GM15510 (cell line): Measurements from ENCODE around the gene UVRAG.

Experiments
- POLR2A ChIP-seq: IDR thresholded peaks from 3 replicates; pipeline ENCODE4 v1.6.1; 2011; ENCODE audit warnings: borderline replicate concordance; ENCODE audit not compliant: insufficient read length; ENCODE audit errors: extremely low read depth

UVRAG gene

DNA sequence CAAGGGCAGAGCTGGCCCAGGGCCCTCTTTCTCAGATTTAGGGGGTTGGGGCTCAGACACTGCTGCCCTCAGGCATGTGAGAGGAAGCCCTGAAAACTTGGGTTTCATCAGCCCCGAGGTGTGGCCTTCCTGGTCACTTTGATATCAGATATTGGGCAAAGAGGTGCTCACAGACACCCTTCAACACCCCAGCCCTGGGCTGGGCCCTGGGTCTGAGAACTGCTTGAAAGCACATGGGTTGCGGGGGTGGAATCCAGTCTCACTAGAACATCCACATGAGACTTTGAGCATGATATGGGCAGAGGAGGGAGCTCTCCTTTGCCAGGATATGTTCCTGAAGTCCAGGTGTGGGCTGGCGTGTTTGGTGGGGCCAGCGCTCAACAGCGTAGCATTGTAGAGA lies 36.0 kb upstream of the UVRAG start:
- no peak for TF ChIP-seq POLR2A

DNA sequence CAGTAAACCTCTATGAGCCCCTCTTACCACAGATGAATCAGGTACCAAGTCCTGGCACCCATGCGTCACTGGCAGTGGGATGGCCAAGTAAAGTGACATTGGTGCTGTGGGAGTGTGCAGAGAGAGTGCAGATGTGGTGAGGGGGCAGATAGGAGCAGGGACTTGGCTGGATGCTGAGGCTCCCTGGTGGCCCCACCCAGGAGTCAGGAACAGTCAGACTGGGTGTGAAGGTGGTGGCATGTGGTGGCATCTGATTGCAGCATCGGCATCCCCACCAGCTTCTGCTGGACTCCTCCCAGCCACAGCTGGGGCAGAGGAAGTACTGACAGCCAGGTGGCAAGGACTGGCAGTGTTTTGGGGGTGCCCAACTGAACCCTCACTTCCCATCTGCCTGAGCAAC lies 35.0 kb upstream of the UVRAG start:
- TF ChIP-seq POLR2A, result no peak

DNA sequence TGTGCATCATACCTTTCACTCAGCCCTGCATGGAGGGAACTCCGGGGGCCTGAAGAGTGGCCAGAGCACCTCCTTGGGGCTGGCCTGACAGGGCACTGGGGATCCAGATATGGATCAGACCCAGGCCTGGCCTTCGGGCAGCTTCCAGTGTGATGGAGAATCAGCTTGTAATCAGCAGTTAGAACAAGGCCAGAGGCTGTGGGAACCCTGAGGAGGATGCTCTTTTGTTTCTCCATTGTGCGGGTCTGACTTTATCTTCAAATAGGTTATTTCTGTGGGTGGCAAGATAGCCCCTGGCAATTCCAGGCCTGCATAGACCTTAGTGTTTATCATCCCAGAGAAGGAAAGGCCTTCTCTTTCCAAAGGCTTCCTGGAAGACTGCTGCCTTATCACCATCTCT lies 34.1 kb upstream of the UVRAG start:
- no peak for TF ChIP-seq POLR2A

DNA sequence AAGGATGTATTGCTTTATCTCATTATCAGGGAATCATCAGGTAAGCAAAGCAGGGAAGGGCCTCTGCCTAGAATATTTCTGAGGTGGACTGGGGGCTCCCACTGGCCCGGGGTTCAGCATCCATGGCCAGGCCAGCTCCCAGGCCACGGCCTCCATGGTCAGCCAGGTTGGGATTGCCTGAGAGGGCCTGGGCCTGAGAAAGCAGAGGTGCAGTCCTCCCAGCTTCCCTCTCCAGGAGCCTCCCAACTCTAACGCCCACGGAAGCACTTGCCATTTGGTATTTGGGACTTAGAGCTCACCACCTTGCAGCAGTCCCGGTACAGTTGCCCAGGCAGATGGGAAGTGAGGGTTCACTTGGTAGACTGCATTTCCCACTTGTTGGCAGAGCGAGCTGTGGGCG lies 33.7 kb upstream of the UVRAG start:
- no peak for TF ChIP-seq POLR2A

DNA sequence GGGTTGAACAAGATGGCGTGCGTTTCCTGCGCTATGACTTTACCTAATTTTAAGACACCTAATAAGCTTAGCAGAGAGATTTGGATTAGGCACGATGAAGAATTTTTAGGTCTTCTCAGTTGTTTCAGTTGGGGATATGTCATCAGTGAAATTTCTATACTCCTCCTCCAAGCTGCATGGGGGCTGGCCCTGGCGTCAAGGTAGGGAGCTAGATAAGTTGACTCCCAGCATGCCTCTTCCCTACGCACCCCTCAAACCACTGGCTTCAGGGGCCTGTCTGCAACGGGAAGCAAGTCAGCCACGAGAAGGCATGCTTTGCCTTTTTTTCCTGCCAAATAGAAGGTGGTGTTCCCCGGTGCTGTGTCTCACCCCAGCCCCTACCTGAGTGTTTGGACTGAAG lies 33.2 kb upstream of the UVRAG start:
- TF ChIP-seq POLR2A, result no peak

DNA sequence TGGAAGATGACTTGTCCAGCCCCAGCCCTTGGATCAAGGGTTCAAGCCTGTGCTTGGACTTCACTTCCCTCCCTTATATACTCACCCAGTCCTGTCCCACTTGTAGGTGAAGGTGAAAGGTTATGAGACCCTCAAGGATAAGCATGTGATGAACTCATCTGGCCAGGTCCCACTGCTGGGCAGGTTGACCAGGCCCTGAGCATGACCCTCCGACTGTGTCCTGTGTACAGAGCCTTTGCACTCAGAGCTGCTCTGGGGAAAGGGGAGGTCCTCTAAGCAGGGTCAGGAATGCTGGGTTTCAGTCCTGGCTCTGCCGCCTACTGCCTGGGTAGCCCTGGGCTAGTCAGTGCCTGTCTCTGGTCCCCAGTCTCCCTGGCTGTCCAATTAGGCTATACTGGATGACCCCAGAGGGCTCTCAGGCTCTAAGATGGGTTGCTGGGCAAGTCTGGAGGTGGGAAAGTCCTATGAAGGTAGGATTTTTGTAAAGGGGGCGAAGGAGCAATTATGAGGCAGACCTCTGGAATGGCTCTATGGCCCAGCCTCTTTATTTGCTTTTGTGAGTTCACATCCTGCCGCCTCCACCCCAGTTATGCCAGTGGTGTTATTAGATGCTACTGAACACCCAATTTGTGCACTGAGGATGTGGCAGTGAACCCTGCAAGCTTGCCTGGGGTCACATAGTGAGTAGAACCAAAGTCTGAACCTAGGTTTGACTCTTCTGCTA lies 32.3 kb upstream of the UVRAG start:
- no peak for TF ChIP-seq POLR2A

DNA sequence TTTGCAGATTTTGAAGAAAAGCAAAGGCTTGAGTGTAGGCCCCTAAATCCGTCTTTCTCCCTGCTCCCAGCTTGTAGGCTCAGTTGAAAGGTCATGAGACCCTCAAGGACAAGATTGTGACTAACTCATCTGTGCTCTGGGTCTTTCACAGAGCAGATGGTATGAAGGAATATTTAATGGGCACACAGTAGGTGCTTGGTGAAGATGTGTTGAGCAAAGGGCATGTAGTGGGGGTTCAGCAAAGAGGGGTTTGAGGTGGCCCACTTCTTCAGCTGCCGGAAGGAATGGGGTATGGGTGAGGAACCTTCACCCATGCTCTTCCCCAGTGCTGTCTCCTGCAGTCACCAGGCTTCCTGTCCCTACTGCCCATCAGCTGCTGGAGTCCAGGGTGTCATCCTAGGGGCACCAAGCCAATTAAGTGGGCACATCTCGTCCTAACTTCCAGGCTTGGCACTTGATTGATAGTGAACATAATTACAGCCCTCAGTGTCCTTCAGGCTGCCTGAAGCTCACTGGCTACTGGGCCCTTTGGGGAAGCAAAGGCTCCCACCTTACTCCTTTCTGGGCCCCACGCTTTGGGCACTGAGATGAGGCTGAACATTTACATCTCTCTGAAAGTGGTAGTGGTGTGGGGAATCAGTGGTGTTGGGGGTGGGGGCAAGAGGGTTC lies 31.5 kb upstream of the UVRAG start:
- no peak for TF ChIP-seq POLR2A

DNA sequence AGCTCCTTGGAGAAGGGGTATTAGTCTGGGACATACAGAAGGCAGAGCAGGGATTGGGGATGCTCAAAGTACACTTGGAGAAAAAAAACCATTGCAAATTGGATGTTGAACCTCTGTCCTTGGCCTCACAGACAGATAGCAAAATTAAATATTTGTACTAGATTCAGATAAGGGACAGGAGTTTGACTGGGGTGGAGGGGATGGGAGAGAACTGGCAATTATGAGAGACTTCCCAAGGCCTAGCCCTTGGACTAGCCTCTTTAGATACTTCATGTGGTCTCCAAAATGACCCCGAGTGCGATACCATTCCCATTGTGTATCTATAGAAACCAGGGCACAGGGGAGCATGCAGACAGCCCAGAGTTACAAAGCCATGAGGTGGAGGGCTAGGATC lies 30.9 kb upstream of the UVRAG start:
- no peak for TF ChIP-seq POLR2A

DNA sequence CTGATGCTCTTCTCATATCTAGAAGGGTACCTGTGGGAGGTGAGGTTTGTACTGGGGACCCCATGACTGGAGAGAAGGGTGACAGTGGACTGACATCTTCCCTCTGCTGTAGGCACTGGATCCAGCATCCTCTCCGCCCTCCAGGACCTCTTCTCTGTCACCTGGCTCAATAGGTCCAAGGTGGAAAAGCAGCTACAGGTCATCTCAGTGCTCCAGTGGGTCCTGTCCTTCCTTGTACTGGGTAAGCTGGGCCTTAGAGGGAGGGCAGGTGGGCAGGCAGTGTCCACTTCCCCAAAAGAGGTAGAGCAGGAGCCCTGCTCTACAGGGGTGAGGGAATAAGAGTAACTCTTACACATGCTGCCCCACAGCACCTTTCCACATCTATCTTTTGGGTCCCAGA lies 30.5 kb upstream of the UVRAG start:
- TF ChIP-seq POLR2A, result no peak

DNA sequence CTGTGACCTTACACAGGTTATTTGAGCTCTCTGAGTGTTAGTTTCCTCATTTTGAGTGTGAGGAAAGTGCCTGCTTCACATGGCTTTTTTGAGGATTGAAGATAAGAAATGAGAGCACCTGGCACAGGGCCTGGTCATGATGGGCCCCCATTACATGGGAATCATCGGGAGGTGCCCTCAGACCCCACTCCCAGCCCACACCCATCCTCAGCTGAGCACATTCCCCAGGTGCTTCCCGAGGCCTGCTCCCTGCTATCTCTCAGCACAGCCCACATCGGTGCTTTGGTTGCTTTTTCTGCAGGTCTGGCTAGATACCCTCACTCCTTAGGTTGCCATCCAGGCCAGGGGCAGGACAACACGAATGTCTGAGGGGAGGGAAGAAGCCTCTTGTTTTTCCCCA lies 29.8 kb upstream of the UVRAG start:
- TF ChIP-seq POLR2A, result no peak

DNA sequence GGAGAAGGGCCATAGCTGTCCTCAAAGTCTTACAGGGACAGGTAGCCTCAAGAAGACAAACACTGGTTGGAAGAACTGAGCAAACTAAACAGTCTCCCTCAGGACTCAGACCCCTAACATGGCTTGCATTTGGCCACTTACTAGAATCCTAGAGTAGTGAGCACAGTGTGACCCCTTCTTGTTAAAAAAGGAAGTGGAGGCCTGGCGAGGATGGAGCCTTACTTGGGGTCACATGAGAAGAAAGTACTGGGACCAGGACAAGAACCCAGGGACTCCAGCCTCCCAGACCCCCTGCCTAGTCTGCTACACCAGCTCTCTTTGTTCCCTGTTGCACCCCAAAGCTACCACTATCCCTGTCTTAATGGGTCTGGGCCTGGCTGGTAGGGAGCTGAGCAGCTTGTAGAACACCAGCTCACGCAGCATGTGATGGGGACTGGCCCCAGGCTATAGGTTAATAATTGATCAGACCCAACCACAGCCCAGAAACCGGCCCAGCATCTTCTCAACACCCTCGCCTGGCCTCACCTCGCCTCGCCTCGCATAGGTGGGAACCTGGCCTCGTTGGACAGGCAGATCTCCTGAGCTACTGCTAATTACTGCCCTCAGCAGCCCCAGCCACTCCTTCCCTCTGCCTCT lies 28.8 kb upstream of the UVRAG start:
- TF ChIP-seq POLR2A, result no peak

DNA sequence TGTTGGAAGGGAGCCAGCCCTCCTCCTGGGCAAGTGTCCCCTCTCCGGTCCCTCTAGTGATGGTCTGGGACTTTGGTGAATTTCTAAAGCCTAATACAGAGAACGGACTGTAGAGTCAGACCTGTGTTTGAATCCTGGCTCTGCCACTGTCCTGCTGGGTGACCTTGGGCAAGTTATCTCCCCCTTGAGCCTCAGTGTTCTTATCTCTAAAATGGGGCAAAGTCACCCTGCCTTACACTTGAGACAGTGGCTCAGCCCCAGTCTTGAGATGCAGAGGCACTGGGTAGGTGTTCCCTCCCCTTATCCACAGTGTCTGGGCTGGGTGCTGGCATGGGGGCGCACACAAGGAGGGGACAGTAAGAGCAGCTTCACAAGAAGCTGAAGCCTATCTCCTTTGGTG lies 25.5 kb upstream of the UVRAG start:
- TF ChIP-seq POLR2A, result no peak

DNA sequence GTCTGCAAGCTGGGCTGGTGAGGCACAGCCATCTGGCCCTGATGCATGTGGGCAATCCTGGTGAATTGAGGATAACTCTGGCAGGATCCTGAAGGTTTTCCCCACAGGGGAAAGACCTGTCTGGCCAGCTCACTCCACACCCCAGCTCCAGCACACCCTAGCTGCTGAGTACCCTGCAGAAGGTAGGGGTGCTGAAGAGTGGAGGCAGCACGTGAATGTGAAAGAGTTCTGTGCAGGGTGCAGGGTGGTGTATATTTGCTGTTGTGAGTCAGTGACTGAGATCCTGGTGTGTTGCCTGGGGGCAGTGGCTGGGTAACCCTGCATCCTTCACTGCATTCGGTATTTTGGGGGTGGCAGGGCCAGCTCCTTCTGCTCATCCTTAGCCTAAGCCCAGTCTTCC lies 24.0 kb upstream of the UVRAG start:
- no peak for TF ChIP-seq POLR2A

DNA sequence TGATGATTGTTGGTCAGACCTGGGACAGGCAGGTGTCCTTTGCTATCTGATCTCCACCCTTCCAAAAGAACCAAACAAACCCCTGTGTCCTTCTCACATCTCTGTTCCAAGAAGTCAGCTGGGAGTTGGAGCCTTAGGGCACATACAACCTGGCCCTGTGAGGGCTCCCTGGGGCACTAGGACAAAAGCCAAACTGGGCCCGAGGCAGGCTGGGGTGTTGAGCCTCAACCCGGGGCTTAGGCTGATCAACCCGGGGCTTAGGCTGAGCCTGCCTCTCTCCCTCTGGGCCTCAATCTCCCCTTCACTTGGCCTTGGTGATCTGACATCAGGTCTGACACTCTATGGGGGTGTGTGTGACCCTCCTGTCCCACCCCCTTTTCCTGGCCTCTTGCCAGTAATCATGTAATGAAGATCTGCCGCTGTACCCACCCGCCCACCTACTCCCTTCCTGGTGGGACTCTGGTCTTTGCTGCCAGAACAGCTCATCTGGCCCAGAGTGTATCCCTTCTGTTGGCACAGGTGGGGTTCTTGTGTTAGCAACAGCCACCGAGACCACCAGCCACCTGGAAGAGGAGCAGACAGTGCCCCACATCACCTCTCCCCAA lies 22.8 kb upstream of the UVRAG start:
- no peak for TF ChIP-seq POLR2A

DNA sequence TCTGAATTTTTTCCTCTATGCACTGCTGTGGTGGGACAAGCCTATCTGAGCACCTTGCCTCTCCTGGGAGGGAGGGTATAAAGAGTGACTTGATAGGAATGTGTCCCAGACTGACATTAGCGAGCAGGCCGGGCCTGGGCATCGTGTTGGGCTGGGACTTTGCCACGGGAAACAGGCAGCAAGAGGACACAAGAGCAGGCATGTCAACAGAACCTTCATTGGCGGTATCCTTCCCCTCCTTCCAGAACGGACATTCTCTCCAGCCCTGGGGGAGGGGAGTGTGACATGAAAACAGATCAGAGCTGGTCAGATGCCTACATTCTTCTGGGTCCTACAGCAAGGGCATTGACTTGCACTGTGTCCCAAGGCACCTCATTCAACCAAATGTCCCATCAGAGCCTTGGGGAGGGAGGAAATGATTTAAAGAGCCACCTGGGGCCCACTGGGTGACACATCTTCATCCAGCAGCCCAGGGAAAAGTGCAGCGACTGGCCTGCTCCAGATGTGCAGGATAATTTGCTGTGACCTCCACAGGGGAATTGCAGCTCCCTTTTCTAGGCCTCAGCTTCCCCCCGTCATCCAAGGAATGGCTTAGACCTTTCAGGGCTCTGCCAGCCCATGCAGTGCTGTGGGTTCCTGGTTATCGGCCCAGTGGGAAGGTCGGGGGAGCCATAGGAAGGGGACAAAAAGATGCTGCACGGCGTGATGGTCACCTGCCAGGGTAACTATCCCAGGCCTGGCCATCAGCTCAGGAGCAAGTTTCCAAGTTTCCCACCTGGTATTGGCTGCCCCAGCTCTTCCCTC lies 21.8 kb upstream of the UVRAG start:
- no peak for TF ChIP-seq POLR2A
